ENCODE results near the gene CCIN.
"Not testable (repeated sequence)": the region's sequence is repeated elsewhere in the genome, so short reads cannot be mapped to it uniquely, and the experiment has no call there.

CCIN gene

DNA sequence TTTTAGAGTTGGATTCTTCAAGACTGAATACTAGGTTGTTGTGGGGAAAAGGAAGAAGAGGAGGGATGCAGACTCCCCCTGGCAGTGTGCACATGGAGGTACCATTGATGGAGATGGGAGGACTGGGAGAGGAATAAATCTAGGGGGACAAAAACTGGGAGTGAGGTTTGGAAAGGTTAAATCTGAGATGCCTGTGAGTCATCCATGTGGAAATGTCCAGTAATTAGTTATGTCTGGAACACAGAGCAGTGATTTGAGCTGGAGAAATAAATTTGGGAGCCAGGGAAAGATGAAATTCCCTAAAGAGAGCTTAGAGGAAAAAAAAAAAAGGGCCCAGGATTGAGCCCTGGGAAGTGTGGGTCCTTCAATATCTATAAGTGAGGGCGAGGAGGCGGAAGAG lies 8.0 kb upstream of the CCIN start:
- no peak for DNase-seq

- no peak for DNase-seq
Measured at GRCh38 chr9:36162211-36162738, 6.9 kb upstream of the CCIN start.

GRCh38 chr9:36163049-36163785 lies 6.0 kb upstream of the CCIN start:
- DNase-seq, result peak; percentile 61

DNA sequence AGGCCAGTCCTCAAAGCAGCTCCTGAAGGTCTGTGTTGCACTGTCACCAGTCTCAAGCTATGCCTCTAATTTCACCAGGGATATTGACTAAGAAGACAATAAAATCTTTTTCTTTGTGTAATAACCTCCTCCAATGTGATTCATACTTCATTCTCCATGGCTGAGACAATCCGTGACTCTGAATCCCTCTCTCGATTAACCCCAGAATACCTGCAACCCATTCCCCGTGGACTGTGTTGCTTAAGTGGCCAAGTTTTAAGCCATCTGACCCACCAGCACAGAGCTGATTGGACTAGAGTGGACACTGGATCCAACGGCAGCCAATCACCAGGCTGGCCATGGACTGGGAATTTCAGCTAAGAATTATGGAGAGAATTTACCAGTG lies 5.4 kb upstream of the CCIN start:
- no peak for DNase-seq

- DNase-seq, result no peak
Measured at GRCh38 chr9:36164372-36164771, 4.8 kb upstream of the CCIN start.

DNA sequence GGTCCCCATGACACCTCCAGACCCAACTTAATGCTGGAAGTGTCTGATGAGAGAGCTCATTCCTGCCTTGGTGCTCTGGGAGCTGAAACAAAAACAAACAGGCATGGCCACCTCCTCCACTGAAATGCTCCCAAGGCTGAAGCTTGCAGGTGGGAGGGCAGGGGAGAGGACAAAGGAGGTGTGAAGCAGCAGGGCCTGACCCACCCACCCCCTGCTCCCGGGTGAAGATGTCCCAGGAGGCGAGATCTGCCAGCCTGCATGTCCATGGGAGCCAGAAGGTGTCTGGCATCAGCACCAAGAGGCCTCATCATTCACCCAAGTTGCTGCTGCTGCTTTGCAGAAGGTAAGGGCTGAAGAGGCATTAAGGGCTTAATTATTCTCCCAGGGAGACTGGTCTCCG lies 4.2 kb upstream of the CCIN start:
- no peak for DNase-seq

DNA sequence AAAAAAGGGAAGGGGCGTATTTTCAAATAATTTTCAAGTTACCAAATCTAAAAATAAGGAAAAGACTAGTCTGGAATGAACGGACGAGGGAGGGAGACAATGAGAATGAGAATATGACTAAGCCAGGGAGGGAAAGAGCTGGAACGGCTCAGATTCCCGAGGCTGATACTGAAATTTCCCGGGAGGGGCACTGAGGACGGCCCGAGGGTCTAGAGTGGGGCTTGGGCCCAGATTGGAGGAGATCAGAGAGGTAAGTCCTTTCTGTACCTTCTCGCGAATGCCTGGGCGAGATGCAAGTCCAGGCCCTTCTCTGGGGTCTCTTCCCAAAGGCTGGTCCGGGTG lies 3.4 kb upstream of the CCIN start:
- no peak for DNase-seq

DNA sequence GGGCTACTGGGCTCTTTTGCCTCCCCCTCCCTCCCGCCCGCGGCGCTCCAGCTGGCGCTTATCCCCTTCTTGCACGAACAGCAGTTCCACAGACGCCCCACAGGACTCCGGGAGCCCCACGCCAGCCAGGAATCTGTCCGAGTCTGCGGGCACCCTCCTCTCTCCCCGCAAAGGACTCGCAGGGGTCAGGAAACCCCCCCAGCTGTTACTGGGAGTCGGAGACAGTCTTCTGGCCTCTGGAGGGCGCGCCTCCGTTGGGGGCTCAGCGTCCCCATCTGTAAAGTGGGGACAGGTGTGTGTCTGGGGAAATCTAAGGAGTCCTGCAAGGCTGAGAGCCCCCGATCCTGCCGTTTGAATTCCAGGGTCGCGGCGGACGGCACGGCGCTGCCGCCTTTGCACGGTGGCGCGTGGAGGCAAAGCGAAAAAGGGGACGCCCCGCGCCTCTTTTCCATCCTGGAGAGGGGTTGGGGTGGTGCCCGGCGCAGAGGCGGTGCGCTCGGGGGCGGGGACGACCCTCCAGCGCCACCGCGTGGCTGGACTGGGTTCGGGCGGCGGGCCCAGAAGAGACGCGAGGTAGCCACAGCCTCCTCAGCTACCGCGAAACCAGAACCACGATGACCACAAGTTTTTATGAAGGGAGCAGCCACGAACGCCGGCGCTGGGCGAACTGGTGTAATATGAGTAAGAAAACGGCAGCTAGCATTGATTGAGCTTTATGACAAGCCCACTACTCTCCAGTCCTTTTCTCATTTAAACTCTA lies 2.8 kb upstream of the CCIN start:
- DNase-seq, result peak; percentile 83

DNA sequence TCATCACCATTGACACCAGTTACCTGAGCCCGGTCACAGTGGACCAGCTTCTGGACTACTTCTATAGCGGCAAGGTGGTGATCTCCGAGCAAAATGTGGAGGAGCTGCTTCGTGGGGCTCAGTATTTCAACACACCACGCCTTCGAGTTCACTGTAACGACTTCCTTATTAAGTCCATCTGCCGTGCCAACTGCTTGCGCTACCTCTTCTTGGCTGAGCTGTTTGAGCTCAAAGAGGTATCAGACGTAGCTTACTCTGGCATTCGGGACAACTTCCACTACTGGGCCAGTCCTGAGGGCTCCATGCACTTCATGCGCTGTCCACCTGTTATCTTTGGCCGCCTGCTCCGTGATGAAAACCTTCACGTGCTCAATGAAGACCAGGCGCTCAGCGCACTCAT lies 520 bp downstream of the CCIN start:
- DNase-seq, result no peak

DNA sequence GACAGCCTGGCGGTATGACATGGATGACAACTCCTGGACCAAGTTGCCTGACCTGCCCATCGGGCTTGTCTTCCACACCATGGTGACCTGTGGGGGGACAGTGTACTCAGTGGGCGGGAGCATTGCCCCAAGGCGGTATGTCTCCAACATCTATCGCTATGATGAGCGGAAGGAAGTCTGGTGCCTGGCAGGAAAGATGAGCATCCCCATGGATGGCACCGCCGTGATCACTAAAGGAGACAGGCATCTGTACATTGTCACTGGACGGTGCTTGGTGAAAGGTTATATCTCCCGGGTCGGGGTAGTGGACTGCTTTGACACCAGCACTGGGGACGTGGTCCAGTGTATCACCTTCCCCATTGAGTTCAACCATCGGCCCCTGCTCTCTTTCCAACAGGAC lies 1.3 kb downstream of the CCIN start:
- DNase-seq, result no peak

DNA sequence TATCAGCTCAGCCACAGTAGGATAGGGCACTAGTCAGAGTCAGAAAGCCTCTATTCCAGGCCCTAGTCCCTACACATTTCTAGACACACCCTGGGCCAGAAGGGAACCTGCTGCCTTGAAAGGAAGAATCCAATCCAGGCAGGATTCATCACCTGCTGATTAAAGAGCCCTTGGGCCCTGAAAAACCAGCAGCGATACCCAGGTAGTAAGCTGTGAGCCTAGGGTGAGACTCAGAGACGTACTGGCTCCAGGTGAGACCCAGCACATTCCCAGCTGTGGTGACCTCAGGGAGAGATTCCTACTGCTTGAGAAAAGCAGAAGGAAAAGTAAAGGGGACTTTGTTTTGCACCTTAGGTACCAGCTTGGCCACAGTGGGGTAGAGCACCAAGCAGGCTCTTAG lies 4.7 kb downstream of the CCIN start:
- no peak for DNase-seq

DNA sequence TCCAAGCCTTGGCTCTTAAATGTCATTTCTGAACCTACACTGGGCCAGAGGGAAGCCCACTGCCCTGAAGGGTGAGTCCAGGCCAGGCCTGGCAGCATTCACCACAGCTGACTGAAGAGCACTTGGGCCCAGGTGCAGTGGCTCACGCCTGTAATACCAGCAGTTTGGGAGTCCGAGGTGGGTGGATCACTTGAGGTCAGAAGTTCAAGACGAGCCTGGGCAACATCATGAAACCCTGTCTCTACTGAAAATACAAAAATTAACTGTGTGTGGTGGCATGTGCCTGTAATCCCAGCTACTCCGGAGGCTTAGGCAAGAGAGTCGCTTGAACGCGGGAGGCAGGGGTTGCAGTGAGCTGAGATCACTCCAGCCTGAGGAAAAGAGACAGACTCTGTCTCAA lies 5.1 kb downstream of the CCIN start:
- DNase-seq, result no peak

DNA sequence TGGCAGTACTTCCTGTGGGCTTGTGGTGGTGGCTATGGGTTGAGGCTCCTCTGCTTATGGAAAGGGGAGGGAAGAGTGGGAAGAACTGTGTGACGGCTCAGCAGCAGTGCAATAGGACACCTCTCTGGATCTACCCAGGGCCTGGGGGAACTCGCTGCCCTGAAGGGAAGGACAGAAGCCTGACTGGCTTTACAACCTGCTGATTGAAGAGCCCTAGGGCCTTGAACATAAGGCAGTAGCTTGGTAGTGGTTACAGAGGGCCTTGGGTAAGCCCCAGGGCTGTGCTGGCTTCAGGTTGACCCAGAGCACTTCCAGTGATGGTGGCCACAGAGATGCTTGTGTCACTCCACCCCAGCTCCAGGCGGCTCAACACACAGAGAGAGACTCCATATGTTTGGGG lies 5.5 kb downstream of the CCIN start:
- DNase-seq, result no peak

DNA sequence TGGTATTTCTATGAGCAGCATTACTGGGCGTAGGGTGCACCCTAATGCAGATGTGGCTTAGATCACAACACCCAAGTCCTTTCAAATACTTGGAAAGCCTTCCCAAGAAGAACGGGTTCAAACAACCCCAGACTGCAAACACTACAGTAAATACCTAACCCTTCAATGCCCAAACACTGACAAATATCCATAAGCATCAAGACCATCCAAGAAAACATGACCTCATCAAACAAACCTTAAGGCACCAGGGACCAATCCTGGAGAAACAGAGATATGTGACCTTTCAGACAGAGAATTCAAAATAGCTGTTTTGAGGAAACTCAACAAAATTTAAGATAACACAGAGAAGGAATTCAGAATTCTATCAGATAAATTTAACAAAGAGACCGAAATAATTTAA lies 6.0 kb downstream of the CCIN start:
- DNase-seq, result not testable (repeated sequence)

DNA sequence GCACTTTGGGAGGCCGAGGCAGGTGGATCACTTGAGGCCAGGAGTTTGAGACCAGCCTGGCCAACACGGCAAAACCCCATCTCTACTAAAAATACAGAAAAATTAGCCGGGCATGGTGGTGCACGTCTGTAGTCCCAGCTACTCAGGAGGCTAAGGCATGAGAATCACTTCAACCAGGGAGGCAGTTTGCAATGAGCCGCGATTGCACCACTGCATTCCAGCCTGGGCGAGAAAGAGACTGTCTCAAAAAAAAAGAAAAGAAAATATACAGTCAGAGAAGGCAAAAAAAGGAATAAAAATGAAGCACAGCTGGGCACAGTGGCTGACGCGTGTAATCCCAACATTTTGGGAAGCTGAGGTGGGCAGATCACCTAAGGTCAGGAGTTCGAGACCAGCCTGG lies 7.3 kb downstream of the CCIN start:
- not testable (repeated sequence) for DNase-seq

DNA sequence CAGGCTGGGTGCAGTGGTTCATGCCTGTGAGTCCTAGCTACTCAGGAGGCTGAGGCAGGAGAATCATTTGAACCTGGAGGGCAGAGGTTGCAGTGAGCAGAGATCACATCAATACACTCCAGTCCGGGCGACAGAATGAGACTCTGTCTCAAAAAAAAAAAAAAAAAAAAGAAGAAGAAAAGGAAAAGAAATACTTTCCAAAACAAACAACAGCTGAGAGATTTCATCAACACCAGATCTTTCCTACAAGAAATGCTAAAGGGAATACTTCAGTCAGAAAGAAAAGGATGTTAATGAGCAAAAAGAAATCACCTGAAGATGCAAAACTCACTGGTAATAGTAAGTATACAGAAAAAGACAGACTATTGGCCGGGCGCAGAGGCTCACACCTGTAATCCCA lies 8.4 kb downstream of the CCIN start:
- no peak for DNase-seq

- not testable (repeated sequence) for DNase-seq
Measured at GRCh38 chr9:36180243-36180642, 11.1 kb downstream of the CCIN start.

DNA sequence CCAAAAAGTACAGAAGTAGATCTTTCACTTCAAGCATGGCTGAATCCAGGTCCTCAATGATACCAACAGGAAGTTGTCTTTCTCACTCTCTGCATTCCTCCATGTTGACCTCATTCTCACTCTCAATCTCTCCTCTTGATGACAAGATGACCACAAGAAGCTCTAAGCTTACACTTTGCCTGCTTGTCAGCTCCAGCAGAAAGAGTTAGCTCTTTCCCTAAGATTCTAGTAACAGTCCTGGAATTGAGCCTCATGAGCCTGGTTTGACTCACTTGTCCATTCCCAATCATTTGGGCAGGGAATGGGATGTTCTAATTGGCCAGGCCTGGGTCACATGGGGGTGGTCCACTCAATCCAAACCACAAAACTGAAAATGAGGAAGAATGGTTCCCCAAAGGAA lies 18.2 kb downstream of the CCIN start:
- no peak for DNase-seq

- no peak for DNase-seq
Measured at GRCh38 chr9:36188212-36188611, 19.0 kb downstream of the CCIN start.

- DNase-seq, result no peak
Measured at GRCh38 chr9:36189976-36190375, 20.8 kb downstream of the CCIN start.

GRCh38 chr9:36190388-36191289 lies 21.5 kb downstream of the CCIN start, which contains the start of gene CLTA:
Gene CLTA (plus strand): TSS chr9:36190921. CDS start chr9:36191057, 136 bp downstream.
- DNase-seq, result peak; percentile 99

DNA sequence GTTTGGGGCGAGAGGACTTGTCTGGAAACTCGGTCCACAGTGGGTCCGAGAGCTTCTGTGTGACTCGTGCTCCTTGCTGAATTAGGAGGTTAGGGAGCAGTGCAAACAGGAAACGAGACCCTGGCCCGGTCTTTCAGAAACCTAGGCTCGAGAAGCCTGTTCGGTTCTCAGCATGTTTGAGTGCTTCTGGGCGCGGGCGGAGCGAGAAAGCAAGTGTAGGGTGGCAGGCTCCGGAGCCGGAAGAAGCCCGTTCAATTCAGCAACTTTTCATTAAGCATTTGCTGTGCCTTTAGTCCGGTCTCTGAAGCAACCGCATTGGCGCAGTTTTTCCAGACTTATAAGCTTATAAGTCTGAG lies 22.1 kb downstream of the CCIN start:
- no peak for DNase-seq

DNA sequence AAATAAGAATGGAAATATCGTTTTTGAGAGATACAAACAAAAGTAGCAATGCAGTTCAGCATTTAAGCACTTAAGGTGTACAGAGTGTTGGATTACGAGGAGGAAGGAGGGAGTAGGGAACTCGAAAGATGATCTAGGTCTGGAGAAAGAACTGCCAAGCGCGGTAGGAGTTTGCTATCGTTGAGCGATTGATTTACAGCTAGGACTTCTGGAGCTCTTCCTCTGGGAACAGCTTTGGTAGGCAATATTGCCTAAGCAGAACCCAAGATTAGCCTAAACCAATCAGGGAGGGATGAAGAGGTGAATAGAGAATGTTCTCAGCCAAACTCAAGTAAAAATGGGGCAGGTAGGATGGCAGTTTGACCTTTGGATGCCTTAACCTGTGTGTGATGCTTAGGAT lies 22.5 kb downstream of the CCIN start:
- no peak for DNase-seq
